GM19239 (cell line): ENCODE measurements around the gene ATOH8.
A peak's percentile ranks its signal among the peaks of the same experiment; 100 is the strongest.
"Not testable (repeated sequence)": the region's sequence is repeated elsewhere in the genome, so short reads cannot be mapped to it uniquely, and the experiment has no call there.

Experiments
- DNase-seq: peaks from one replicate; pipeline ENCODE4 v3.0.0; 2011; ENCODE audit warnings: low spot score; ENCODE audit not compliant: insufficient read length
- FAIRE-seq: peaks from 2 replicates; lab custom pipeline; 2011; peaks lifted over from hg19 to GRCh38; lab: Jason Lieb, UNC

ATOH8 gene

GRCh38 chr2:85813211-85813981 is 59.6 kb downstream of the ATOH8 start:
- DNase-seq: no peak
- FAIRE-seq: no peak

GRCh38 chr2:85813982-85814801 is 60.4 kb downstream of the ATOH8 start:
- peak; percentile 83 for FAIRE-seq

GRCh38 chr2:85814802-85815550 is 61.2 kb downstream of the ATOH8 start:
- FAIRE-seq: no peak
- DNase-seq: no peak

More at GRCh38 chr2:85813982-85814801, 60.4 kb downstream of the ATOH8 start:
- DNase-seq: peak; percentile 91

- DNase-seq (no peak), FAIRE-seq (no peak)
These were observed 66.2 kb downstream of the ATOH8 start for GRCh38 chr2:85819811-85820510.

- FAIRE-seq (no peak), DNase-seq (no peak)
These were observed 69.0 kb downstream of the ATOH8 start for GRCh38 chr2:85822766-85823165.

DNA sequence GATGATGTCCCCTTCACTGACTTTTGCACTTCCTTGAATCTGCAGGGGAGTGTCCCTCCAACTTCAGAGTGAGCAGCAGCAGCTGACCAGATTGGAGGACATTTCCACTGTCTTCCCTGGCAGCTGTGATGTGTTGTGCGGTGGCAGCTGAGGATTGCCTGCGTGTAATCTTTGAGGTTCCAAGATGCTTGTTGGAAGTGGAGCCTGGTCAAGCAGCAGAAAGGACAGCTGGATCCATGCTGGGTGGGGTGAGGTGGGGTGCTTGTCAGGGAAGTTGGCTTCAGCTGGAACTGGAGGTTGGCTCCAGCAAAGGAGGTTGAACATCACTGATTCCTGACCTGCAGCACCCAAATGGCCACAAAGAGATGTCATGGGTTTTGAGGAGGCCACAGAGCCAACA is 70.2 kb downstream of the ATOH8 start:
- DNase-seq (no peak), FAIRE-seq (no peak)

GRCh38 chr2:85826990-85827878 is 73.4 kb downstream of the ATOH8 start:
- peak; percentile 53 for DNase-seq
- peak; percentile 67 for FAIRE-seq

- DNase-seq: no peak
- no peak for FAIRE-seq
These were observed 74.2 kb downstream of the ATOH8 start for GRCh38 chr2:85827879-85828569.

DNA sequence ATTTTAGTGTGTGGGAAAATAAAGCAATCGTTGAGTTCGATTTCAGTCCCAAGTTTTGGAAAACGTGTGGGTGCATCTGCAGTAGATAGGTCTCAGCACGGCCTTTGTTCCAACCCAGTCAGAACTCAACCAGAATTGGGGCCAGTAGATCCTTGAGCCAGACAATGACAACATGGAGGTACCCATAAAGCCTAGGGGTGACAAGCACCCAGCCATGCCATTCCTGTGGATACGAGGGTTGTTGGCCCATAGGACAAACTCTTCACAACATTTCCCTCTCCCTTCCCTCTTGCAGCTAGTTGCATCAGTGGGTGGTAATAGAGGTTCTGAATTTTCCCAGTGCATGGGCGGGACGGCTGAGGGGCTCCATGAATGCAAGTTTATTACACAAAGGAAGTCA is 74.9 kb downstream of the ATOH8 start:
- FAIRE-seq (no peak), DNase-seq (no peak)

DNA sequence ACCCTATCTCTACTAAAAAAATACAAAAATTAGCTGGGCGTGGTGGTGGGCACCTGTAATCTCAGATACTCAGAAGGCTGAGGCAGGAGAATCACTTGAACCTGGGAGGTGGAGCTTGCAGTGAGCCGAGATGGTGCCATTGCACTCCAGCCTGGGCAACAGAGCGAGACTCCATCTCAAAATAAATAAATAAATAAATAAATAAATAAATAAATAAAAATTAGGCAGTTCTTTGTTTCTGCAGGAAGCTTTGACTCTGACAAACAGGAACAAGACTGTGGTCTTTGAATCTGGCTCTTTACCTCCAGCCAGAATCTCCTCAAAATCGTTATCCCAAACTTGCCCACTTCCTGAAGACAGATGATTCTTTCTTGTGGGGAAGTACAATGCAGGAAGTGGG is 75.6 kb downstream of the ATOH8 start:
- not testable (repeated sequence) for FAIRE-seq, DNase-seq

DNA sequence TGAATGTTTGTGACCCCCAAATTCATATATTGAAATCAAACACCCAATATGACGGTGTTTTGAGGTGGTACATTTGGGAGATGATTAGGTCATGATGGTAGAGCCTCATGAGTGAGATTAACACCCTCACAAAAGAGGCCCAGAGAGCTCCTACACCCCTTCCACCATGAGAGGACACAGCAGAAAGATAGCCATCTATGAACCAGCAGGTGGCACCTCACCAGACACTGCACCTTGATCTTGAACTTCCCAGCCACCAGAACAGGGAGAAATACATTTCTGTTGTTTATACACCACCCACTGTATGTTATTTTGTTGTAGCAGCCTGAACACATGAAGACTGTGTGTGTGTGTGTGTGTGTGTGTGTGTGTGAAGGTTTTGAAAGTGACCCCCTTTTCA is 76.9 kb downstream of the ATOH8 start:
- peak; percentile 18 for FAIRE-seq
- no peak for DNase-seq

DNA sequence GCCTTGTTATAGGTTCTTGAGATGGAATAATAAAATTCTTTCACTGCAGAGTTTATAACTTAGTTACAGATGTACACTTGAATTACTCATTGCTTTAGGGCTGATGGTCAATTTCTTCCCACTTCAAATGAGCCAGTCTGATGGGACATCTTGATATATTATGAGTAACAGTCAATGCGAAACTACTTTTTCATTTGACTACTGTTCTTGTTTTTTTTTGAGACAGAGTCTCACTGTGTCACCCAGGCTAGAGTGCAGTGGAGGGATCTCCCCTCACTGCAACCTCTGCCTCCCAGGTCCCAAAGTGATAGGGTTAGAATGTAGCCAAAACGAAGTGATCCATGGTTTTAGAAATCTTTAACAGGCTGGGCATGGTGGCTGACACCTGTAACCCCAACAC is 77.9 kb downstream of the ATOH8 start:
- DNase-seq (no peak), FAIRE-seq (no peak)

DNA sequence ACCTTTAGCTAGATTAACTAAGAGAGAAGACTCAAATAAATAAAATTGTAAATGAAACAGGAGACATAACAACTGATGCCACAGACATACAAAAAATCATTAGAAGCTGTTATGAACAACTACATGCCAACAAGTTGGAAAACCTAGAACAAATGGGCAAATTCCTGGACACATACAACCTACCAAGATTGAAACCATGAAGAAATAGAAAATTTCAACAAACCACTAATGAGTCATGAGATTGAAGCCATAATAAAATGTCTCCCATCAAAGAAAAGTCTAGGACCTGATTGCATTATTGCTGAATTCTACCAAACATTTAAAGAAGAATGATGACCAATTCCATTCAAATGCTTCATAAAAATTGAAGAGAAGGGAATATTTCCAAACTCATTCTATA is 80.7 kb downstream of the ATOH8 start:
- DNase-seq: no peak
- FAIRE-seq: no peak
